ENCODE results near the gene SIX2.

DNA sequence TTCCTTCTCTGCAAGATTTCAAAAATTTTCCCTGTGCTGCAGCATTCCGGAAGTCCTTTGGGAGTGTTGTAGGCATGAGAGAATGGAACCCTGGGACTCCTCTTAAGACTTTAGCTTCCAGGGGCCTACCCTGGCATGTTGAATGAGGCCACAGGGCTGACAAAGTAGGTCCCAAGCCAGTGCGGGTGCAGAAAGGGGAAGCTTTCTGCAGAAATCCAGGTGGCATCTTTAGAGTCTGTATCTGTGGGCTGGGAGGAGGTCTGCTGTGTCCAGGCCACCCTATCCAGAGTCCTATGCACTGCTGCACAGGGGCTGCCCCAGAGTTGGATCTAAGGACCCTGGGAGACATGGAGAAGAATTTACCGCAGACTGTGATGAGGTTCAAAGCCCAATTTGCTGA lies 1.9 kb upstream of the SIX2 start:
- TF ChIP-seq, protein P1, sequence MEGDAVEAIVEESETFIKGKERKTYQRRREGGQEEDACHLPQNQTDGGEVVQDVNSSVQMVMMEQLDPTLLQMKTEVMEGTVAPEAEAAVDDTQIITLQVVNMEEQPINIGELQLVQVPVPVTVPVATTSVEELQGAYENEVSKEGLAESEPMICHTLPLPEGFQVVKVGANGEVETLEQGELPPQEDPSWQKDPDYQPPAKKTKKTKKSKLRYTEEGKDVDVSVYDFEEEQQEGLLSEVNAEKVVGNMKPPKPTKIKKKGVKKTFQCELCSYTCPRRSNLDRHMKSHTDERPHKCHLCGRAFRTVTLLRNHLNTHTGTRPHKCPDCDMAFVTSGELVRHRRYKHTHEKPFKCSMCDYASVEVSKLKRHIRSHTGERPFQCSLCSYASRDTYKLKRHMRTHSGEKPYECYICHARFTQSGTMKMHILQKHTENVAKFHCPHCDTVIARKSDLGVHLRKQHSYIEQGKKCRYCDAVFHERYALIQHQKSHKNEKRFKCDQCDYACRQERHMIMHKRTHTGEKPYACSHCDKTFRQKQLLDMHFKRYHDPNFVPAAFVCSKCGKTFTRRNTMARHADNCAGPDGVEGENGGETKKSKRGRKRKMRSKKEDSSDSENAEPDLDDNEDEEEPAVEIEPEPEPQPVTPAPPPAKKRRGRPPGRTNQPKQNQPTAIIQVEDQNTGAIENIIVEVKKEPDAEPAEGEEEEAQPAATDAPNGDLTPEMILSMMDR (IDR thresholded peaks at IDR 0.05), result no peak
- no peak for TF ChIP-seq POLR2A (IDR thresholded peaks at IDR 0.05)
